Jurkat, Clone E6-1 (cell line): ENCODE data around the gene LRRC17. TPM values are rescaled to one million over a fixed set of nuclear protein-coding genes. Genes with fewer than 3 reads are reported as not detected.

ENCODE experiments used
- DNase-seq: peaks from one replicate; pipeline ENCODE4 v3.0.0-alpha.2; 2011; ENCODE audit warnings: low read depth, low spot score
- H3K4me3 ChIP-seq: 2 replicates; pipeline ENCODE4 v1.5.1; 2011; ENCODE audit warnings: mild to moderate bottlenecking, low read length, control low read depth, moderate library complexity
- polyA plus RNA-seq: library from polyadenylated mRNA; unstranded; fragments of >200 nt; gene quantifications from one replicate; pipeline ENCODE4 v1.2.1, GENCODE V29; 2012; ENCODE audit warnings: missing spikeins; ENCODE audit not compliant: insufficient read length, insufficient read depth

LRRC17 gene, protein sequence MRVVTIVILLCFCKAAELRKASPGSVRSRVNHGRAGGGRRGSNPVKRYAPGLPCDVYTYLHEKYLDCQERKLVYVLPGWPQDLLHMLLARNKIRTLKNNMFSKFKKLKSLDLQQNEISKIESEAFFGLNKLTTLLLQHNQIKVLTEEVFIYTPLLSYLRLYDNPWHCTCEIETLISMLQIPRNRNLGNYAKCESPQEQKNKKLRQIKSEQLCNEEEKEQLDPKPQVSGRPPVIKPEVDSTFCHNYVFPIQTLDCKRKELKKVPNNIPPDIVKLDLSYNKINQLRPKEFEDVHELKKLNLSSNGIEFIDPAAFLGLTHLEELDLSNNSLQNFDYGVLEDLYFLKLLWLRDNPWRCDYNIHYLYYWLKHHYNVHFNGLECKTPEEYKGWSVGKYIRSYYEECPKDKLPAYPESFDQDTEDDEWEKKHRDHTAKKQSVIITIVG
- polyA plus RNA-seq: 0.80 TPM

DNA sequence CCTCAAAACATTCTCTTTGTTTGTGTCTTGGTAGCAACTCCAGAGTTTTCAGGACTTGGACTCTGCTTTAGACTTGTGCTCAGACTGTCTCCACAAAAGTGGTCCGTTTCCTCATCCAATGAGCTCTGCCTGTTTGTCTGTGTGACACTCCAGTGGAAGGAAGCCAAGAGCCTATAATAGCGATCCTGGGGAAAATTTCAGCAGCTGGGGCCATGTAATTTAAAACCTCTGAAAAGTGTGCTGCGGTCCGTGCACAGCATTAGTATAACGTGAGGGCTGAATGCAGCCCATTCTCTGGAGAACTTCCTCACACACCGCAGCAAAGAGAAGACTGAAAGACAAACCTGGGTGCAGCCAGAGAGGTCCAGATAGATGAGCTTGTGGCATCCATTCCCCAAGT lies at the start of gene LRRC17:
LRRC17 (plus strand) TSS at position 259 of the 400 bp plus-strand sequence. CDS start 20,914 bp downstream, outside the sequence.
- no peak within 1 kb of the TSS for H3K4me3 ChIP-seq
- DNase-seq: no peak

DNA sequence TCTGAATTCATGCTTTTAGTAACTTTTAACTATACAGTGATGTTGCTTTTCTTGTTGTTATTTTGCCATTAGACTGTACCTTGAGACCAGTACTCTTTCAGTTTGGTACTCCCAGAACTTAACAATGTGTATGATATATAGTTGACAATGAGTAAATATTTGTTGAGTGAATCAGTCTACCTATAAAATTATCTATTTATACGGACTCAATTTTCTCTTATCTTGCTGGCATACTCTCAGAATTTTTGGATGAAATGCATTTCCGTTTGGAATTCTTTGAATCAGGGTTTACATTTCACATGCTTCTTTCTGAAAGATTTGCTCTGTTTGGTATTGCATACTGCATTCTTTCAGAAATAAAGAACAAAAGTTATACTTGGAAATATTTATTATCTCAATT lies 47.8 kb upstream of the LRRC17 start:
- no peak for DNase-seq
- no peak overlapping the region for H3K4me3 ChIP-seq

DNA sequence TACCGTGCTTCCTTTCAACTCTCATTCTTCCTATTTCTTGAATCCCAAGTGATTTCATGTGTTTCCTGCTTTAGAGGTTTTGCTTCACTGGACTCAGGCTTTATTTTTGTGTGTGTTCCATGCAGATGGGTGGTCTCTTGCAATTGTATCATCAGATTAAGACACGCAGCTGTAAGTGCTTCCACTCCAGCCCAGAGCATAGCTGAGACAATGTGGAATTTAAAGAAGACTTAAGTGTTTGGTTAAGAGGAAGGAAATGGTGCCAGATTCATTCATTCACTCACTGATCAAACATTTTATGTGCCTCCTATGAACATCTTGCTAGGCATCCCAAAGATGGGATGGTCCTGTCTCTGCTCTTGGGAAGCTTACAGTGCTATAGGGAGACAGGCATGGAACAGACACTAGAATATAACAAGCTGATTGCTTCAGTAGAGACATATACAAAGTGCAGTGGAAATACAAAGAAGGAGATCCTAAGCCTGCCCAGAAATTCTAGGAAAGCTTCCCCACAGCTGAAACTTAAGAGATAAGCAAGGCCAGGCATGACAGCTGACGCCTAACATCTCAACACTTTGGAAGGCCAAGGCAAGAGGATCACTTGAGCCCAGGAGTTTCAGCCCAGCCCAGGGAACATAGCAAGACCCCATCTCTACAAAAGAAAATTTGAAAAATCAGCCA lies 46.1 kb upstream of the LRRC17 start:
- H3K4me3 ChIP-seq: no peak overlapping the region
- no peak for DNase-seq

DNA sequence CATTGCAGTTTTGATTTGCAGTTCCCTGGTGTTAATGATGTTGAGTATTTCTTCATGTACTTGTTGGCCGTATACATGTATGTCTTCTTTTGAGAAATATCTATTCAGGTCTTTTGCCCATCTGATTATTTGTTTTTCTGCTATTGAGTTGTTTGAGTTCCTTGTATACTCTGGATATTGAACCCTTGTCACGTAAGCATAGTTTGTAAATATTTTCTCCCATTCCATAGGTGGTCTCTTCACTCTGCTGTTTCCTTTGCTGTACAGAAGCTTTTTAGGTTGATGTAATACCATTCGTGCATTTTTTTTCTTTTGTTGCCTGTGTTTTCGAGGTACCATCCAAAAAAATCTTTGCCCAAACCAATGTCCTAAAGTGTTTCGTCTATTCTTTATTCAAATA lies 43.6 kb upstream of the LRRC17 start:
- no peak for DNase-seq
- H3K4me3 ChIP-seq: no peak overlapping the region

DNA sequence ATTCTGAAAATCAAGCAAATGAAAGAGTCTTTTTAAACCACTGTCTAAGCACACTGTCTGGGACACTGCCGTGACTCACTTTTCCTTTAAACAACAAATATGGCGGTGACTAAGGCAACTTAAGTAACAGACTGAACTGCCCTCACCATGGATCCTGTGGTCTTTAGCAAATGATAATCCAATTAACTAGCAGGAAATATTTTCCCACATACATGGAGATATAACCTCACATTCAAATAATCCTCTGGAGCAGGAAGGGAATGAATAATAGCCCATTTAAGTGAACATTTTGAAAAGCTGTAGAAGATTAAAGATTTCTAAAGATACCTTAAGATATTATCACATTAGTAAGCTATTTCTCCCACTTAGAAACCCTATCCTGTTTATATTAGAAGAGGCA lies 40.3 kb upstream of the LRRC17 start:
- no peak for DNase-seq
- no peak overlapping the region for H3K4me3 ChIP-seq

DNA sequence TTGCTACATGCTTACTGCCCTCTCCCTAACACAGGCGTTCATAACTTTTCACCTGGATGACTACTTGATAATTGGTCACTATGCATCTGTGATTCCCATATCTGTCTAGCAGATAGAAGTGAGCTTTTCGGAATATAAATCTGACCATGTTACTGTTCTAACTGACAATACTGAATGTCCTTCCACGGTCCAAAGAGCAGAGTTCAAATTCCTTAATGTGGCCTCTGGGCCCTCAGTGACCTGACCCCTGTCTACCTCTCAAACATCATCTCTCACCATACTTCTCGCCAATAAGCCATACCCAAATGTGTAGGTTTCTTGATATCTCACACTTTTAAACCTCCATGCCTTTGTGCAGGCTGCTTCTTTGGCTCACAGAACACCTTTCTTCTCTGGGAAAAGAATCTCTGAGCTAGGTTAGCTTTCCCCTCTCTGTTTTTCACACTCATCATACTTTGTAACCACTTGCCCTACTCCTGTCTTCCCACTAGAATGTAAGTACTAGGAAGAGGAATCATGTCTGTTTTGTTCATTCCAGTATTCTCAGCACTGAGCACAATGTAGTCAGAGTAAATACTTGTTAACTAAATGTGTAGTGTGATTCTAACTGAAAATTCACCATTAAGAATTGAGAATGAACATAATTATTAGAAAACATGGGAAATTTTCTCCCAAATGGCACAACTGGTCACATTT lies 39.2 kb upstream of the LRRC17 start:
- DNase-seq: no peak

DNA sequence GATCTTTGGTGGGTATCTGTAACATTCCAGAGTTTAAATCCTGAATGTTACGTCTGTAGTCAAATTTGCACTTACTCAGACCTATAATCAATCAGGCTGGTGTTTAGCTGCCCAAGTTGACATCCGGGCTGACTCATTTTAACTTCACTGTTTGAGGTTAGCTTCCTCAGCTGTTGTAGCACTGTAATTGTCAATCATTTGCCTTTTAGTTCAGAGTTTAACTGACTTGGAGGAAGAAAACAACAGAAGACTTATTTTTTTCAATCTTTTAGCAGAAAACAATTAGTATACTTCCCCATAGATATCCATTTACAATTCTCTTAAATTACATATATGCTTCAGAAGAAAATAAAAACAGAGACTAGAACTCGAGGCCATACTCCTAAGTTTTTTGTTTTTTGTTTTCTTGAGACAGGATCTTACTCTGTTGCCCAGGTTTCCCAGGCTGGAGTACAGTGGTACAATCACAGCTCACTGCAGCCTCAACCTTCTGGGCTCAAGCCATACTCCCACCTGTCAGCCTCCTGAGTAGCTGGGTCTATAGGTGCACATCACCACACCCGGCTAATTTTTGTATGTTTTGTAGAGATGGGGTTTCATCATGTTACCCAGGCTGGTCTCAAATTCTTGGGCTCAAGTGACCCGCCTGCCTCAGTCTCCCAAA lies 38.5 kb upstream of the LRRC17 start:
- peak; percentile 51 for DNase-seq
- no peak overlapping the region for H3K4me3 ChIP-seq

More for the DNA sequence above, 39.2 kb upstream of the LRRC17 start:
- no peak overlapping the region for H3K4me3 ChIP-seq

DNA sequence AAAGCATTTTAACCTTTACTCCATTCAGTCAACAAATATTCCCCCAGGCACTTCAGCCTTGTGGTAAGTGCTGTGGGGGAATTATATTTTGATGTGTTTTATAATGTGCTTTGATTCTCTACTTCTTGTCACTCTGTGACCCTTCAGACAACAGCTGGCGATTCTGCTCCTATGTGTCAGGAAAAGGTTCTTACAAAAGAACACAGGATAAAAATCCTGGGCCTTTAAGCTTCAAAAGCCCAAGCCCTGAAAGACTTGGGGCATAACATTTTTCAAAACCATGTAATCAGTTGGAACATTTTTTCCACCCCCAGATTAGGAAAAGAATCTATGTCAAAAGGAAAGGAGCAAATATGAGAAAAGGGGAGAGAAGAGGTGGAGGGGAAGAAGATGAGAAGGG lies 37.8 kb upstream of the LRRC17 start:
- H3K4me3 ChIP-seq: no peak overlapping the region

DNA sequence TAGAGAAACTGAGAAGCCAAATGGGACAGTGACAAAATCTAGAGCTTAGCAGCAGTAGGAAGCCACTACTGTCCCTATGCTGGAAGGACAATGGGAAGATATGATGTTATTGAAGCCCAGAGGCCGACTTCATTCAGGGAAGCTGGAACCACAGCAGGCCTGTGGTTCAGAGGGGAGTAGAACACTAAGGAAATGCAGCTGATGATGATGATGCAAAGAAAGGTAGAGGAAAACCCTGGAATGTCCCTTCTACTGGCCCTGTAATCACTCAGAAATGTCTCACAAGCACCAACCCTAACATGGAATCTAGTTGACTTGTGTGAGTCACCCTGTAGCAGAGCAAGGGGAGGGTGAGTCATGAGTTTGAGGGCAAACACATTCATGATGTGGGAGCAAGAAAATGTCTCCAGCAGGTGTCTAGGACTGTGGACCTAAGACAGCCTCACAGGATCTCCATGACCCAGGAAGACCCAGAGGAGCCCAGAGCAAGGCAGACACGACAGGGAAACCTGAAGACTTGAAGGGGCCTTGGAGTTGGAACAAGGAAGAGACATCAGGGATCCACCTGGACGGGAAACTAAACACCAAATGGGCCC lies 37.0 kb upstream of the LRRC17 start:
- H3K4me3 ChIP-seq: no peak overlapping the region
- no peak for DNase-seq

More for the DNA sequence above, 37.8 kb upstream of the LRRC17 start:
- DNase-seq: no peak

DNA sequence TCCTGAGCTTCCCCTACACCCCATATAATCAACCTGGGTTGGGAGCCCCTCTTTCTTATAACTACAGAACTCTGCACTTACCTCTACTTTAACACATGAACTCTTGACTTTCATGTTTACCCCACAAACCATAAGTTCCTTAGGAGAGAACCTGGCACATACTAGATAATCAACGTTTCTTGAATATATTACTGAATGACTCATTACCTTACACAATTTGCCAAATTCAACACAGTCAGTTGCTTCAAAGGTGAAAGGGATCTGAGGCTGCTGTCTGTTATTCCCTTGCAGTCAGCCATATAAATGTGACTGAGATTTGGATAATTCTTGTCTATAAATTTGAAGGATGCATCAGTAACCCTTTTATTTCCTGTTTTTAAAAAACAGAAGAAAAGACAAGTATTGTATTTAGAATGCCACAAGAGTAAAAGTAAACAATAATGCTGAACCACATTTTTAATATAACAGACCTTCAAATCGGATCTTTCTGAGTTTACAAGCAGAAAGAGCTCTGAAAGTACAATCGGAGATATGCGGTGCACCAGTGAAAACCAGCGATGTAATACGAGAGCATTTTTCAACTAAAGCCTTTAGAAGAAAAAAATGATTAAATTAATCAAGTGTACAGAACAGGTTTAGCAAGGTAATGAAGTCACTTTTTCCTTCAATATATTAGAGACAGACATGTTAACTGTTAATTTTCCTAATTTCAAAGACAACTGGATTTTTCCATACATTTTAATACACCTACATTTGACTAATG lies 29.5 kb upstream of the LRRC17 start:
- no peak for DNase-seq
- H3K4me3 ChIP-seq: no peak overlapping the region

DNA sequence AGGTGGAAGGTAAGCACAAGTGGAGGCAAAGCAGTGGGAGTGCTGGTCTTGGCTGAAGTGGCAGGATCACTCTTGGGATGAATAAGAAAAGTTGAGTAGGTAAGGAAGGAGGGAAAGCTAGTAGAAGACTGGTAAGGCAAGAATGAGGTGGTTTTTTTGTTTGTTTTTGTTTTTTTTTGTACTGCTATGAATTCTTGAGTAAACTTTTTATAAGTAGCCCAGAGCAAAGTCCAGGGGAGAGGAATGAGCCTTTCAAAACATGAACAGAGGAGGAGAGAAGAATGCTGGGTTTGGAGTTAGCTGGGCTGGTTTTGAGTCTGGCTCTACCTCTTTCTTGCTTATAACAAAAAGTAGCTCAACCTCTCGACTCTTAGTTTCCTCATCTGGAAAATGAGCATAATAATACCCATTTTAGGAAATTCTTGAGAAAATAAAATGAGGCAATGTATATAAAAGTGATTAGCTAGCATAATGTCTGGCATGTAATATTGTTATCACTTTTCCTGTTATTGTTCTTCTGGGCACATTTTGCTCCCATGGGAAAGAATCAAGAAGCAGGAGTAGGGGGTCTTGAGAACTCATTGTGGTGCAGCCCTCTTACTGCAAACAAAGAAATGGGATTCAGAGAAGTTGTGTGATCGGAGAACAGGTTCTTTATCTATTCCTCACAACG lies 24.1 kb upstream of the LRRC17 start:
- no peak for DNase-seq
- H3K4me3 ChIP-seq: no peak overlapping the region

DNA sequence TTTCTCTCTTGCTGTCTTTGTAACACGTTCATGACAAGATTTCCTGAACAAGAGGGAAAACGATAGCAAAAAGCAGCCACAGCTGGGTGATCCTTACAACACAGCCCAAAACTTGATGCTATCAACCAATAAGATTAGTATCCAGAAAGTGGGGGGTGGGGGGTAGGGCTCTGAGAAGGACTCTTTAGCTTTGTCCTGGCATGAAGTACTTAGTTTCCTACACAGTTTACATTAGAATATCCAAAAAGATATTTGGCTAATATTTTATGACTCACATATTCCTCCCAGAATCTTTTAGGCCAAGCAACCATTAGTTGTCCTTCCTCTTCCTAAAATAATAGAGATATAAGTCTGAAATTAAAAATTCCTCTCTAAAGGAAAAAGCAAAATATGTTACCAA lies 22.9 kb upstream of the LRRC17 start:
- no peak overlapping the region for H3K4me3 ChIP-seq
- no peak for DNase-seq

DNA sequence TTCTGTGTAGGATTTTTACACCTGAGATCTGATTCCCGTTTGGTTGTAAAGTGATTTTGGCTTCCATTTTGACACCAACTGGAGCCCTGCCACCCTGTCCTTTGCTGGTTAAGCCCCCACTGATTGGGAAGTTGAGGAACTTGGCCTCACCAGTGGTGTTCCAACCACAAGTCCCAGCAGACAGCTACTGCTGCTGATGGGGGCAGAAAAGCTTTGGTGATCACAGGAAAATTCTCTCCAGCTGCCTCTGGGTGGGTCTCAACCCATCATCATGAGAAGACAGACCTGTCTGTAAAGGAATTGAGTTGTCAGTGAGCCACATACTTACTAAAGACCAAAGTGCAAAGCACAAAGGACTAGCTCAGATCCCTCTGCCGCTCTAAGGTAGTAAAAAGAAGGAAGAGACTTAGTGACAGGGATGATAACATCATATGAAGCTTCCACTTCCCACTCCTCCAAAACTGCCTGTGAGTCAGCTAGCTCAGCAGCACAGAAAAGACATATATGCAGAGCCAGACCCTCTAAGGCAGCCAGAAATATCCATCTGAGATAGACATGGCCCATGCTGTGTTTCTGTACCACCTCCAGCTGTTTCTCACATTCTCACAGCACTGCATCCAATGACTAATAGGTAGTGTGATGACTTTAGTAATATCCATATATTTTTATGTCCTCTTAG lies 22.4 kb upstream of the LRRC17 start:
- no peak overlapping the region for H3K4me3 ChIP-seq
- DNase-seq: no peak

DNA sequence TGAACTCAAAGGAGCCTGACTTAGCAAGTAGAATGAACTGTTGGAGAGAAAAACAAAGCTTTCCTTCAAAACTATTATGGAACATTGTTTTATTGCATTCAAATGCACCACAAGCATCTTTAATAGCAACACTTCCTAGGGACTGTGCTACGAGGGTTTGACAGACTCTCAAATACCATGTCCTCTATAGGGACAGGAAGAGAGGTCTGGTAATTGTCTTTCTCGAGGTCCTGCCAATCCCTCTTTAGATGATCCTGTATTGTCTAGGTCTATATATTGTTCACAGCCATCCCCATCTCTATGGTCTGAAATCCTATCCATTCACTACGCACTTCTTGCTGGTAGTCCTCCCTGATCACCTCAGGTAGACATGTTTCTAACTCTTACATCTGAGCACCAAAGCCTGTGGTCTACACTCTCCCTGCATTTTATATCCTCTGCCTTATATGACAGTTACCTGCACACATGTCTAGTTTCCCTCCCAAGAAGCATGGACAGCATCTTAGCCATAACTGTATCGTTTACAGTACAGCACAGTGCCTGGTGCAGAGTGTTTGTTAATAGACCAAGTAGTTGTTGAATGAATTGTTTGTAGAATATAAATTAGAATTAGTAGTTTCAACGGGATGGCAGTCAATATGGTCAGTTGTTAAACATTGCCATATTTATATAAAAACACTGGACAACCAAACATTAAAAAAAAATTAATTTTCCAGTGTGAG lies 21.7 kb upstream of the LRRC17 start:
- no peak overlapping the region for H3K4me3 ChIP-seq

DNA sequence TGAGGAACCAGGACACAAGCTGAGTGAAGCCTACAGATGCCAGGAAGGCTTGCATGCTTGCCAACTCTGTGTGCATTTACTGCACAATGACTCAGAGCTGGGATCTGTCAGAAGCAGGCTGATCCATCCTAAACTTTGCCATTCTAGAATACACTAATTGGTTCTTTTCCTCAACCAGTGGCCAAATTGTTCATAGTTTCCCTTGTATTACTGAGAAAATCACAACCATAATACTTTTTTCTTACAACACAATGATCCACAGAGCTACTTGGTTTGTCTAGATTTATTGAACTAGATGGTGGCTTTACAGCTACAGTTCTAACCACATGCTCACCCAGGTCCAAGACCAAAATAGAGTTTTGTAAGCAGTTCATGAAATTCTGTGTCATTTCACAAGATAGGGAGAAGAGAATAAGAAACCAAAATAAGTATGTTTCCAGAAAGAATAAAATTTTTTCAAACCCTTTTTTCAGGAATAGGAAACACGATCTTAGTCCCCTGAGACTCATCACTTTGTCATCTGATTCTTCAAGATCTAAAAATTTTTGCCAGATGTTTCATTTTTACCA lies 21.0 kb upstream of the LRRC17 start:
- no peak overlapping the region for H3K4me3 ChIP-seq
- no peak for DNase-seq

More for the DNA sequence above, 21.7 kb upstream of the LRRC17 start:
- no peak for DNase-seq

DNA sequence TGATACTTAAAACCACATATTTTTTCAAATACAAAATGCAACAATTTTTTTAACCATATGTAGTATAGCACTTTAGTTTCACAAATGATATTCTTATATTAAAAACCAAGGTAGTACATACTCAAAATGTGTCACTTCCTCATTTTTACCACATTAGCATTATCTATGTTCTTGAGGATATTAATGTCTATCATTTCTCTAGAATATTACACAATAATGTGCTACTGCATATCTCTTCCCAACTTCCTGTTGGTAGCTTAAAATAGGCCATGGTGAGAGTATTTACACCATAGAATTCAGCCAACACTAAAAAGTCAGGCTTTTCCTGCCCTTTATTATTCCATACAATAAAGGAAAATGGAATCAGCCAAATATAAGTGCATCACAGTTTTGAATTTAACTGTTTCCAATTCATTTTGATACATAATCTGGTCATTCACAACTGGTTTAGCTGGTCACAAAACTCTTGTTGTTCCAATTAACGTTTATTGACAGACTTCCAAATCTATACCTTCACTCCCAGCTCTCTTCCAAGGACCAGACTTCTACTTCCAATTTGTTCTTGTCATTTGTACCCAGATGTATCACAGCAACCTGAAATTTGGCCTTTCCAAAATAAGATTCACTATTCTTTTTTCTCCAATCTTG lies 20.0 kb upstream of the LRRC17 start:
- no peak overlapping the region for H3K4me3 ChIP-seq
- DNase-seq: no peak
